Measurements from ENCODE around the gene SPECC1L. TPM values are rescaled to one million over a fixed set of nuclear protein-coding genes. Genes with fewer than 3 reads are reported as not detected.
"Not testable (repeated sequence)": the region's sequence is repeated elsewhere in the genome, so short reads cannot be mapped to it uniquely, and the experiment has no call there.

Gene SPECC1L
- total RNA-seq, 1 donor from 2014 or later = 123 TPM

DNA sequence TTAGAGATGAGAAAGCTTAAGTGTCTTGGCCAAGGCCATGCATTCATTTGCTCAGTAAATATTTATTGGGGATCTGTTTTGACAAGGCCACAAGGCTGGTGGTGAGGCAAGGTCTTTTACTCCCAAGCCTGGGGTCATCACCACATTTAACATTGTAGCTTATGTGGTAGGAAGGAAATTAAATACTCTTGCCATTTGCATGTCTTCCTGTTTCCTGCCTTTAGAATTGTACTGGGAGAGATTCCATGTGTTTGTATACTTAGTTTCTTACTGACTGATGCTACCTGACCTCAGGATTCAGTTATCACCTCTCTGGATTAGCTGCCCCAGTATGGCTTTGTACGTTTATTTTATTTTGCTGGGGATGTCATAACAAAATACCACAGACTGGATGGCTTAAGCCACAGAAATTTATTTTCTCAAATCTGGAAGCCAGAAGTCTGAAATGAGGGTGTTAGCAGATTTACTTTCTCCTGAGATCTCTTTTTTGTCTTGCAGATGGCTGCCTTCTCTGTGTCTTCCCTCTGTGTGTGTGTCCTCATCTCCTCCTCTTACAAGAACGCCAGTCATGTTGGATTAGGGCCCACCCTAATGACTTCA is 44.8 kb downstream of the SPECC1L start:
- Mint-ChIP-seq H3K4me1 (no peaks in the 10 kb centered on the region), H3K36me3 (ENCODE audit: low read depth) (peaks cover 32% of the 10 kb centered on the region), H3K27me3 (ENCODE audit: low read depth) (no peaks in the 10 kb centered on the region)

DNA sequence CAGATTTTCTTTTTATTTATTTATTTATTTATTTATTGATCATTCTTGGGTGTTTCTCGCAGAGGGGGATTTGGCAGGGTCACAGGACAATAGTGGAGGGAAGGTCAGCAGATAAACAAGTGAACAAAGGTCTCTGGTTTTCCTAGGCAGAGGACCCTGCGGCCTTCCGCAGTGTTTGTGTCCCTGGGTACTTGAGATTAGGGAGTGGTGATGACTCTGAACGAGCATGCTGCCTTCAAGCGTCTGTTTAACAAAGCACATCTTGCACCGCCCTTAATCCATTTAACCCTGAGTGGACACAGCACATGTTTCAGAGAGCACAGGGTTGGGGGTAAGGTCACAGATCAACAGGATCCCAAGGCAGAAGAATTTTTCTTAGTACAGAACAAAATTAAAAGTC is 45.6 kb downstream of the SPECC1L start:
- DNase-seq (ENCODE audit: low read depth, low spot score); H3K27ac Mint-ChIP-seq (ENCODE audit: unreplicated experiment); H3K9me3 Mint-ChIP-seq; H3K27me3 Mint-ChIP-seq (ENCODE audit: low read depth); H3K4me3 Mint-ChIP-seq; H3K4me1 Mint-ChIP-seq: not testable (repeated sequence)
- peaks cover 29% of the 10 kb centered on the region for H3K36me3 Mint-ChIP-seq (ENCODE audit: low read depth)

More for the DNA sequence above, 44.8 kb downstream of the SPECC1L start:
- peaks cover 3% of the 10 kb centered on the region for H3K9me3 Mint-ChIP-seq
- DNase-seq (ENCODE audit: low read depth, low spot score) = no peak
- no peak overlapping the region for H3K4me3 Mint-ChIP-seq
- no peak overlapping the region for H3K27ac Mint-ChIP-seq (ENCODE audit: unreplicated experiment)
- TF ChIP-seq, protein P1, sequence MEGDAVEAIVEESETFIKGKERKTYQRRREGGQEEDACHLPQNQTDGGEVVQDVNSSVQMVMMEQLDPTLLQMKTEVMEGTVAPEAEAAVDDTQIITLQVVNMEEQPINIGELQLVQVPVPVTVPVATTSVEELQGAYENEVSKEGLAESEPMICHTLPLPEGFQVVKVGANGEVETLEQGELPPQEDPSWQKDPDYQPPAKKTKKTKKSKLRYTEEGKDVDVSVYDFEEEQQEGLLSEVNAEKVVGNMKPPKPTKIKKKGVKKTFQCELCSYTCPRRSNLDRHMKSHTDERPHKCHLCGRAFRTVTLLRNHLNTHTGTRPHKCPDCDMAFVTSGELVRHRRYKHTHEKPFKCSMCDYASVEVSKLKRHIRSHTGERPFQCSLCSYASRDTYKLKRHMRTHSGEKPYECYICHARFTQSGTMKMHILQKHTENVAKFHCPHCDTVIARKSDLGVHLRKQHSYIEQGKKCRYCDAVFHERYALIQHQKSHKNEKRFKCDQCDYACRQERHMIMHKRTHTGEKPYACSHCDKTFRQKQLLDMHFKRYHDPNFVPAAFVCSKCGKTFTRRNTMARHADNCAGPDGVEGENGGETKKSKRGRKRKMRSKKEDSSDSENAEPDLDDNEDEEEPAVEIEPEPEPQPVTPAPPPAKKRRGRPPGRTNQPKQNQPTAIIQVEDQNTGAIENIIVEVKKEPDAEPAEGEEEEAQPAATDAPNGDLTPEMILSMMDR (conservative IDR thresholded peaks at IDR 0.05) = no peak

DNA sequence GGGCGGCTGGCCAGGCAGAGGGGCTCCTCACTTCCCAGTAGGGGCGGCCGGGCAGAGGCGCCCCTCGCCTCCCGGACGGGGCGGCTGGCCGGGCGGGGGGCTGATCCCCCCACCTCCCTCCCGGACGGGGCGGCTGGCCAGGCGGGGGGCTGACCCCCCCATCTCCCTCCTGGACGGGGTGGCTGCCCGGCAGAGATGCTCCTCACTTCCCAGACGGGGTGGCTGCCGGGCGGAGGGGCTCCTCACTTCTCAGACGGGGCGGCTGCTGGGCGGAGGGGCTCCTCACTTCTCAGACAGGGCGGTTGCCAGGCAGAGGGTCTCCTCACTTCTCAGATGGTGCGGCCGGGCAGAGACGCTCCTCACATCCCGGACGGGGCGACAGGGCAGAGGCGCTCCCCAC is 46.9 kb downstream of the SPECC1L start:
- H3K27me3 Mint-ChIP-seq (ENCODE audit: low read depth); H3K9me3 Mint-ChIP-seq; H3K4me1 Mint-ChIP-seq; H3K4me3 Mint-ChIP-seq; H3K27ac Mint-ChIP-seq (ENCODE audit: unreplicated experiment); DNase-seq (ENCODE audit: low read depth, low spot score): not testable (repeated sequence)
- H3K36me3 Mint-ChIP-seq (ENCODE audit: low read depth) = peaks cover 29% of the 10 kb centered on the region

DNA sequence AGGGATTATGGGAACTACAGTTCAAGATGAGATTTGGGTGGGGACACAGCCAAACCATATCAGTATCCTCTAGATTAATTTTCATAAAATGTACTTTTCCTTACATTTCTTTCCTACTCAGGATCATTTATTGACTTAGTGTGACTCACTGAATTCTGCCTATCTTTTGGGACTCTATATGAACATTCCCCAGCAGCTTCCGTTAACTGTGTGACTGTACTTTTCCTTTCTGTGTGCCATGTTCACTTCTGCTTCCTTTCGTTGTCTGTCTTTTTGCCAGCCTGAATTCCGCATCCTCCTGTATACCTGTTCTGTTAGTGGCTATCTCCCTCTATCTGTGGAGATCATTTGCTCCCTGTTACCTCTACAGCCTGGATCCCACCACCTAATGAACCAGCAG is 48.8 kb downstream of the SPECC1L start:
- TF ChIP-seq, protein P1 (conservative IDR thresholded peaks at IDR 0.05) = no peak
- H3K27me3 Mint-ChIP-seq (ENCODE audit: low read depth) = no peaks in the 10 kb centered on the region
- peaks cover 24% of the 10 kb centered on the region for H3K36me3 Mint-ChIP-seq (ENCODE audit: low read depth)
- peaks cover 3% of the 10 kb centered on the region for H3K9me3 Mint-ChIP-seq
- DNase-seq (ENCODE audit: low read depth, low spot score) = no peak
- H3K4me1 Mint-ChIP-seq = no peaks in the 10 kb centered on the region
- H3K4me3 Mint-ChIP-seq = no peak overlapping the region
- H3K27ac Mint-ChIP-seq (ENCODE audit: unreplicated experiment) = no peak overlapping the region

DNA sequence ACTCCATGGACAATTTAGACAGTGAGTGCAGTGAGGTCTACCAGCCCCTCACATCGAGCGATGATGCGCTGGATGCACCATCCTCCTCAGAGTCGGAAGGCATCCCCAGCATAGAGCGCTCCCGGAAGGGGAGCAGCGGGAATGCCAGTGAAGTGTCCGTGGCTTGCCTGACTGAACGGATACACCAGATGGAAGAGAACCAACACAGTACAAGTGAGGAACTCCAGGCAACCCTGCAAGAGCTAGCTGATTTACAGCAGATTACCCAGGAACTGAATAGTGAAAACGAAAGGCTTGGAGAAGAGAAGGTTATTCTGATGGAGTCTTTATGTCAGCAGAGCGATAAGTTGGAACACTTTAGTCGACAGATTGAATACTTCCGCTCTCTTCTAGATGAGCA is 51.4 kb downstream of the SPECC1L start:
- Mint-ChIP-seq H3K4me3 (no peak overlapping the region), H3K4me1 (no peaks in the 10 kb centered on the region), H3K27ac (ENCODE audit: unreplicated experiment) (no peak overlapping the region), H3K27me3 (ENCODE audit: low read depth) (no peaks in the 10 kb centered on the region), H3K36me3 (ENCODE audit: low read depth) (peaks cover 8% of the 10 kb centered on the region), H3K9me3 (no peaks in the 10 kb centered on the region)
- TF ChIP-seq, protein P1 (conservative IDR thresholded peaks at IDR 0.05) = no peak
- DNase-seq (ENCODE audit: low read depth, low spot score) = no peak

DNA sequence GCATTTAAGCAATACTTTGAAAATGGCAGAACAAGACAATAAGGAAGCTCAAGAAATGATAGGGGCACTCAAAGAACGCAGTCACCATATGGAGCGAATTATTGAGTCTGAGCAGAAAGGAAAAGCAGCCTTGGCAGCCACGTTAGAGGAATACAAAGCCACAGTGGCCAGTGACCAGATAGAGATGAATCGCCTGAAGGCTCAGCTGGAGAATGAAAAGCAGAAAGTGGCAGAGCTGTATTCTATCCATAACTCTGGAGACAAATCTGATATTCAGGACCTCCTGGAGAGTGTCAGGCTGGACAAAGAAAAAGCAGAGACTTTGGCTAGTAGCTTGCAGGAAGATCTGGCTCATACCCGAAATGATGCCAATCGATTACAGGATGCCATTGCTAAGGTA is 51.9 kb downstream of the SPECC1L start:
- Mint-ChIP-seq H3K4me3 (no peak overlapping the region), H3K4me1 (no peaks in the 10 kb centered on the region), H3K27me3 (ENCODE audit: low read depth) (no peaks in the 10 kb centered on the region), H3K9me3 (no peaks in the 10 kb centered on the region), H3K36me3 (ENCODE audit: low read depth) (peaks cover 8% of the 10 kb centered on the region), H3K27ac (ENCODE audit: unreplicated experiment) (no peak overlapping the region)
- DNase-seq (ENCODE audit: low read depth, low spot score) = no peak
- TF ChIP-seq, protein P1 (conservative IDR thresholded peaks at IDR 0.05) = no peak

All from neural crest cell (in vitro differentiated cells).